H1 (cell line): ENCODE results near the gene ZBTB22. TPM values are rescaled to one million over a fixed set of nuclear protein-coding genes. Genes with fewer than 3 reads are reported as not detected.

ENCODE experiments used
- CTCF ChIA-PET: fragments of 300-600 bp; sonication (Branson Sonifier 250); formaldehyde crosslinking; loops from one replicate; lab custom pipeline; 2021; ENCODE audit not compliant: partially characterized antibody; lab: Charles Lee
- POLR2A ChIA-PET: fragments of 300-600 bp; sonication (Branson Sonifier 250); formaldehyde crosslinking; loops from one replicate; lab custom pipeline; 2021; ENCODE audit warnings: inconsistent platforms; ENCODE audit not compliant: partially characterized antibody; lab: Charles Lee
- DNase-seq, 2 experiments: peaks; one replicate each; pipeline versions ENCODE4 v3.0.0 to v3.0.0-alpha.2; 2010 to 2022; ENCODE audit warnings: low spot score in 2 of 2, low read depth in 1 of 2, mixed read lengths in 1 of 2
- FAIRE-seq: peaks from 2 replicates; lab custom pipeline; 2011; peaks lifted over from hg19 to GRCh38; lab: Jason Lieb, UNC
- H2AFZ ChIP-seq: 2 replicates; pipeline ENCODE4 v1.8.1; 2012; ENCODE audit warnings: low read length, inconsistent platforms
- H2AK5ac ChIP-seq: 2 replicates; pipeline ENCODE4 v1.6.1; 2013; ENCODE audit warnings: low read depth, low read length
- H2BK120ac ChIP-seq: replicated peaks from 2 replicates; pipeline ENCODE3; 2013; ENCODE audit warnings: low read depth, low read length, inconsistent platforms
- H2BK12ac ChIP-seq: 2 replicates; pipeline ENCODE4 v1.6.1; 2013; ENCODE audit warnings: low read depth, low read length
- H2BK15ac ChIP-seq: 2 replicates; pipeline ENCODE4 v1.6.1; 2013; ENCODE audit warnings: low read length
- H2BK20ac ChIP-seq: 2 replicates; pipeline ENCODE4 v1.6.1; 2013; ENCODE audit warnings: low read length
- H2BK5ac ChIP-seq: 2 replicates; pipeline ENCODE4 v1.6.1; 2013; ENCODE audit warnings: low read depth, low read length
- H3K14ac ChIP-seq: 2 replicates; pipeline ENCODE4 v1.6.1; 2013; ENCODE audit warnings: inconsistent platforms; ENCODE audit not compliant: insufficient read length
- H3K18ac ChIP-seq: 2 replicates; pipeline ENCODE4 v1.6.1; 2013; ENCODE audit warnings: low read length; ENCODE audit errors: extremely low read depth
- H3K23ac ChIP-seq: 2 replicates; pipeline ENCODE4 v1.6.1; 2013; ENCODE audit warnings: inconsistent platforms; ENCODE audit not compliant: insufficient read length
- H3K23me2 ChIP-seq: 2 replicates; pipeline ENCODE4 v1.6.1; 2013; ENCODE audit warnings: low read depth, low read length
- H3K27ac ChIP-seq: 2 replicates; pipeline ENCODE4 v1.6.1; 2011; ENCODE audit warnings: low read depth, low read length, inconsistent platforms
- H3K27me3 ChIP-seq, 4 experiments: replicated peaks in 1 of 4; 1 replicate in 1 of 4; 2 replicates in 3 of 4; pipeline versions ENCODE4 v1.6.1 to v1.8.1; 2011 to 2013; ENCODE audit warnings: low read length in 3 of 4, mild to moderate bottlenecking in 3 of 4, inconsistent platforms in 2 of 4, mixed read lengths in 2 of 4, moderate library complexity in 1 of 4; ENCODE audit not compliant: control insufficient read depth in 3 of 4, insufficient read depth in 3 of 4; ENCODE audit errors: extremely low read depth in 1 of 4
- H3K36me3 ChIP-seq, 4 experiments: 2 replicates each; pipeline versions ENCODE4 v1.6.1 to v1.8.1; 2011 to 2013; ENCODE audit warnings: mild to moderate bottlenecking in 4 of 4, low read length in 3 of 4, moderate library complexity in 2 of 4, control low read depth in 1 of 4, inconsistent platforms in 1 of 4; ENCODE audit not compliant: insufficient read depth in 4 of 4, control insufficient read depth in 2 of 4
- H3K4ac ChIP-seq: replicated peaks from 2 replicates; pipeline ENCODE3; 2013; ENCODE audit warnings: low read length, low read depth, mixed read lengths, inconsistent platforms; ENCODE audit not compliant: insufficient read length
- H3K4me1 ChIP-seq, 4 experiments: replicated peaks in 1 of 4; 1 replicate in 1 of 4; 2 replicates in 3 of 4; pipeline versions ENCODE4 v1.6.1 to v1.8.1; 2011 to 2013; ENCODE audit warnings: low read length in 3 of 4, inconsistent platforms in 2 of 4, mixed read lengths in 1 of 4; ENCODE audit not compliant: insufficient read depth in 4 of 4, control insufficient read depth in 3 of 4
- H3K4me2 ChIP-seq, 2 experiments: 2 replicates each; pipeline versions ENCODE4 v1.6.1 to v1.8.1; 2011 to 2013; ENCODE audit warnings: low read depth in 2 of 2, low read length in 2 of 2, control low read depth in 1 of 2, inconsistent platforms in 1 of 2, mild to moderate bottlenecking in 1 of 2; ENCODE audit not compliant: insufficient read depth in 1 of 2
- H3K4me3 ChIP-seq, 4 experiments: fragments of 200-600, 300-600 bp in 1 of 4; sonication (generic), shearing (Covaris generic), sonication (Bioruptor Twin) in 1 of 4; 2 replicates each; pipeline versions ENCODE4 v1.5.1 to v1.8.1; 2011 to 2016; ENCODE audit warnings: low read length in 4 of 4, low read depth in 3 of 4, control low read depth in 2 of 4, inconsistent platforms in 2 of 4, mild to moderate bottlenecking in 2 of 4, mixed read lengths in 1 of 4, moderate library complexity in 1 of 4; ENCODE audit not compliant: insufficient read depth in 2 of 4; ENCODE audit errors: extremely low read depth in 1 of 4
- H3K56ac ChIP-seq: replicated peaks from 2 replicates; pipeline ENCODE3; 2013; ENCODE audit warnings: low read depth, mild to moderate bottlenecking, mixed read lengths, low read length, inconsistent platforms; ENCODE audit not compliant: insufficient read length
- H3K79me1 ChIP-seq: 2 replicates; pipeline ENCODE4 v1.6.1; 2013; ENCODE audit warnings: low read depth, low read length, control low read depth
- H3K79me2 ChIP-seq, 2 experiments: 2 replicates each; pipeline versions ENCODE4 v1.6.1 to v1.8.1; 2012 to 2013; ENCODE audit warnings: low read length in 2 of 2, mild to moderate bottlenecking in 2 of 2, inconsistent platforms in 1 of 2; ENCODE audit not compliant: insufficient read depth in 2 of 2, control insufficient read depth in 1 of 2
- H3K9ac ChIP-seq, 4 experiments: replicated peaks in 1 of 4; 1 replicate in 1 of 4; 2 replicates in 3 of 4; pipeline versions ENCODE4 v1.6.1 to v1.8.1; 2011 to 2013; ENCODE audit warnings: low read depth in 3 of 4, low read length in 3 of 4, control low read depth in 2 of 4, mild to moderate bottlenecking in 2 of 4, moderate library complexity in 2 of 4, inconsistent platforms in 1 of 4; ENCODE audit errors: extremely low read depth in 1 of 4
- H3K9me3 ChIP-seq, 2 experiments: 2 replicates each; pipeline versions ENCODE4 v1.6.1 to v1.8.1; 2012 to 2013; ENCODE audit warnings: mild to moderate bottlenecking in 2 of 2, moderate library complexity in 2 of 2, control low read depth in 1 of 2, inconsistent platforms in 1 of 2, low read depth in 1 of 2, low read length in 1 of 2, mixed read lengths in 1 of 2; ENCODE audit not compliant: insufficient read depth in 2 of 2
- H4K20me1 ChIP-seq, 2 experiments: replicated peaks in 1 of 2; 2 replicates each; pipeline versions ENCODE3 to v1.8.1; 2011 to 2013; ENCODE audit warnings: inconsistent platforms in 2 of 2, low read length in 2 of 2, mild to moderate bottlenecking in 1 of 2; ENCODE audit not compliant: insufficient read depth in 2 of 2, control insufficient read depth in 1 of 2
- H4K5ac ChIP-seq: 2 replicates; pipeline ENCODE4 v1.6.1; 2013; ENCODE audit warnings: low read length, low read depth, mixed read lengths, inconsistent platforms; ENCODE audit not compliant: insufficient read length
- H4K8ac ChIP-seq: 2 replicates; pipeline ENCODE4 v1.8.0; 2013; ENCODE audit warnings: mild to moderate bottlenecking, moderate library complexity, low read length, inconsistent platforms; ENCODE audit not compliant: insufficient read depth; ENCODE audit errors: extremely low read depth
- H4K91ac ChIP-seq: replicated peaks from 2 replicates; pipeline ENCODE3; 2013; ENCODE audit warnings: low read length, mixed read lengths, inconsistent platforms; ENCODE audit not compliant: insufficient read length
- SRF ChIP-seq: IDR thresholded peaks from 2 replicates; pipeline ENCODE4 v1.6.1; 2011; ENCODE audit warnings: mild to moderate bottlenecking, low read depth, low read length, moderate library complexity
- WGBS, 2 experiments: shearing (Covaris generic) in 1 of 2; methylation state at CpG; one replicate each; pipeline versions ENCODE4 v1.1.6 to v1.1.7; 2013 to 2015; ENCODE audit warnings: low lambda C conversion rate in 2 of 2, mixed read lengths in 2 of 2, inconsistent platforms in 1 of 2, low coverage in 1 of 2, missing lambda C conversion rate in 1 of 2; ENCODE audit not compliant: insufficient replicate concordance in 2 of 2, insufficient coverage in 1 of 2, insufficient read length in 1 of 2; ENCODE audit errors: extremely low coverage in 1 of 2, missing lambda C conversion rate in 1 of 2; 5-methylcytosine and 5-hydroxymethylcytosine counted together
- polyA plus RNA-seq, 7 experiments: library from polyadenylated mRNA; depleted of rRNA in 3 of 7; stranded (reverse) in 5 of 7; unstranded in 2 of 7; fragments of >200 nt in 5 of 7; fragments of 200-250 nt in 2 of 7; gene quantifications; 1 replicate in 5 of 7; 2 replicates in 1 of 7; 4 replicates in 1 of 7; pipeline versions ENCODE4 v1.2.1 to v1.2.3, GENCODE V29; 2011 to 2013; ENCODE audit warnings: missing spikeins in 2 of 7, mixed read lengths in 2 of 7
- total RNA-seq: library from RNA; stranded (reverse); fragmentation: NEBNext Ultra II Directional; extraction: Animal tissue kit (Norgen Biotek cat#: 25700); gene quantifications from 2 replicates; pipeline ENCODE4 v1.2.1, GENCODE V29; 2021

ZBTB22 gene
- total and polyA plus RNA-seq, 2 of the 8 experiments (the other 6 are each of a cell fraction or from before 2014, with no cell fraction given): 7.4 to 9.9 TPM

DNA sequence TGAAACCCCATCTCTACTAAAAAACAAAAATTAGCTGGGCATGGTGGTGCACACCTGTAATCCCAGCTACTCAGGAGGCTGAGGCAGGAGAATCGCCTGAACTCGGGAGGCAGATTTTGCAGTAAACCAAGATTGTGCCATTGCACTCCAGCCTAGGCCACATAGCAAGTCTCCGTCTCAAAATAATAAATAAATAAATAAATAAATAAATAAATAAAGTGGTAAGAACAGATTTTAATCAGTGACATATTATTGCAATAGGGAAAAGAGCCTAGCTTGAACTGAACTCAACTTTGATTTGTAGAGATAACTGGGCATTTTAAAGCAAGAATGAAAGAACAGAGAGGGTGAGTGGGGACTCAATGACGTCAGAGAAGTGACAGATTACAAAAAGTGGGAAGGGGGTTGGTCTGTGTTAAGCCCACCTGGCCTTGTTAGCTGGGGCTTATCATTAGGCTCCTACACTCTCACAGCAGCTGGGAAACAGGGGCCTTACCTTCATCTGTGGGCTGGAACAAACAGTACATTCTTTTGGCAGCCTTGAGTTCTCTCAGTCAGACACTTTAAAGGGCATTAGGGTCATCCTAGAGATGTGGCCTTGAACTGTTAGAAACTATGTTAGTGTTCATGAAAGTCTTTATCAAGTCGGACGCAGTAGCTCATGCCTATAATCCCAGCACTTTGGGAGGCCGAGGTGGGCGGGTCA is 49.6 kb upstream of the ZBTB22 start:
- Histone ChIP-seq H4K8ac (no peak overlapping the region), H4K5ac (no peak overlapping the region), H3K27ac (no peak overlapping the region), H2BK15ac (no peak overlapping the region), H3K23ac (no peak overlapping the region), H3K56ac (no peak overlapping the region), H3K14ac (no peak overlapping the region), H2AK5ac (no peak overlapping the region), H2BK120ac (no peak overlapping the region), H3K36me3 (no peaks in the 10 kb centered on the region), H3K4ac (no peak overlapping the region), H3K9ac (no peak overlapping the region), H3K79me2 (no peaks in the 10 kb centered on the region), H4K20me1 (no peaks in the 10 kb centered on the region), H3K9me3 (no peaks in the 10 kb centered on the region), H2AFZ (no peak overlapping the region), H2BK5ac (no peak overlapping the region), H2BK12ac (no peak overlapping the region), H3K4me2 (no peak overlapping the region), H3K4me1 (peaks cover 0 to 3% (median 0%) of the 10 kb centered on the region in 4 experiments; a peak in 2 of 7 replicates), H4K91ac (no peak overlapping the region), H3K27me3 (no peaks in the 10 kb centered on the region), H3K4me3 (no peak overlapping the region), H3K18ac (no peak overlapping the region), H3K79me1 (no peaks in the 10 kb centered on the region), H3K23me2 (no peaks in the 10 kb centered on the region), H2BK20ac (no peak overlapping the region)
- DNase-seq (no peak), FAIRE-seq (no peak)
- CTCF ChIA-PET: interaction anchor here (0.7 to 1.1 kb wide), 4 partner anchors 22 to 138 kb away, joined by 3 to 6 read pairs (median 4); no protein-coding TSS in a partner anchor
- POLR2A ChIA-PET: no interaction called here
- 83% methylated on average over 8 of the region's 8 CpGs; no CpG with 5 or more reads in 1 of the 2 experiments for WGBS, 2 experiments
- no peak for TF ChIP-seq SRF
